Neural cell (in vitro differentiated cells): ENCODE measurements around the gene MN1.

ENCODE experiments used
- EZH2 ChIP-seq: fragments of 200-600, 300-800 bp; shearing (Covaris generic), sonication (generic); IDR thresholded peaks from 2 replicates; pipeline ENCODE4 v1.6.1; 2014; ENCODE audit warnings: antibody characterized with exemption, low read length, borderline replicate concordance, mild to moderate bottlenecking; ENCODE audit not compliant: insufficient read depth, poor library complexity, severe bottlenecking
- TAF1 ChIP-seq: IDR thresholded peaks from 2 replicates; pipeline ENCODE4 v1.6.1; 2012; ENCODE audit warnings: low read depth
- TF ChIP-seq, protein P1 (sequence below): fragments of 450-650 bp; IDR thresholded peaks from 2 replicates; pipeline ENCODE4 v1.5.1; 2014; ENCODE audit warnings: antibody characterized with exemption, mild to moderate bottlenecking, moderate library complexity; ENCODE audit not compliant: poor library complexity, severe bottlenecking
- TF ChIP-seq, protein P2 (sequence below): IDR thresholded peaks from 2 replicates; pipeline ENCODE4 v1.6.1; 2012; ENCODE audit warnings: borderline replicate concordance

DNA sequence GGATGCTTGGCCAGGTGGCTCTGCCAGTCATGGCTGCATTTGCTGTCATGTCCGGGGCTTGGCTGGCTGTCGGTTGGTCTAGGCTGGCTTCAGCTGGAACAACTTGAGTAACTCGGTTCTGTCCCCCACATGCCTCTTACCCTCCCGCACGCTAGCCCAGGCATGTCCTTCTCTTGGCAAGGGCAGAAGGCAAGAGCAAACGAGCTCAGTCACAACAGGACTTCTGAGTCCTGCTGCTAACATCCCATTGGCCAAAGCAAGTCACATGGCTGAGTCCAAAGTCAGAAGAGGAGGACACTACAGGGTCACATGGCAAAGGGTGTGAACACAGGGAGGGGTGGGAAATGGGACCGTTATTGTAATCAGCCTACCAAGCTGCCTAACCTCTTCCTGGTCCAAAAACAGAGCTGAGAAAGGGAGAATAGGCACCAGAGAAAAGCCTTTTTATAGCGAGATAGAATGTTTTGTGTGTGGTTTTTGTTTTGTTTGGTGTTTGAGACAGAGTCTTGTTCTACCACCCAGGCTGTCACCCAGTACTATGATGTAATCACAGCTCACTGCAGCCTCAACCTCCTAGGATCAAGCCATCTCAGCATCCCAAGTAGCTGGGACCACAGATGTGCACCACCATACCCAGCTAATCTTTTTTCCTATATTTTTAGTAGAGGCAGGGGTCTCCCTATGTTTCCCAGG lies 81.9 kb downstream of the MN1 start:
- TF ChIP-seq, protein P1, sequence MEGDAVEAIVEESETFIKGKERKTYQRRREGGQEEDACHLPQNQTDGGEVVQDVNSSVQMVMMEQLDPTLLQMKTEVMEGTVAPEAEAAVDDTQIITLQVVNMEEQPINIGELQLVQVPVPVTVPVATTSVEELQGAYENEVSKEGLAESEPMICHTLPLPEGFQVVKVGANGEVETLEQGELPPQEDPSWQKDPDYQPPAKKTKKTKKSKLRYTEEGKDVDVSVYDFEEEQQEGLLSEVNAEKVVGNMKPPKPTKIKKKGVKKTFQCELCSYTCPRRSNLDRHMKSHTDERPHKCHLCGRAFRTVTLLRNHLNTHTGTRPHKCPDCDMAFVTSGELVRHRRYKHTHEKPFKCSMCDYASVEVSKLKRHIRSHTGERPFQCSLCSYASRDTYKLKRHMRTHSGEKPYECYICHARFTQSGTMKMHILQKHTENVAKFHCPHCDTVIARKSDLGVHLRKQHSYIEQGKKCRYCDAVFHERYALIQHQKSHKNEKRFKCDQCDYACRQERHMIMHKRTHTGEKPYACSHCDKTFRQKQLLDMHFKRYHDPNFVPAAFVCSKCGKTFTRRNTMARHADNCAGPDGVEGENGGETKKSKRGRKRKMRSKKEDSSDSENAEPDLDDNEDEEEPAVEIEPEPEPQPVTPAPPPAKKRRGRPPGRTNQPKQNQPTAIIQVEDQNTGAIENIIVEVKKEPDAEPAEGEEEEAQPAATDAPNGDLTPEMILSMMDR = no peak
- no peak for TF ChIP-seq TAF1
- TF ChIP-seq EZH2 = no peak
- TF ChIP-seq, protein P2, sequence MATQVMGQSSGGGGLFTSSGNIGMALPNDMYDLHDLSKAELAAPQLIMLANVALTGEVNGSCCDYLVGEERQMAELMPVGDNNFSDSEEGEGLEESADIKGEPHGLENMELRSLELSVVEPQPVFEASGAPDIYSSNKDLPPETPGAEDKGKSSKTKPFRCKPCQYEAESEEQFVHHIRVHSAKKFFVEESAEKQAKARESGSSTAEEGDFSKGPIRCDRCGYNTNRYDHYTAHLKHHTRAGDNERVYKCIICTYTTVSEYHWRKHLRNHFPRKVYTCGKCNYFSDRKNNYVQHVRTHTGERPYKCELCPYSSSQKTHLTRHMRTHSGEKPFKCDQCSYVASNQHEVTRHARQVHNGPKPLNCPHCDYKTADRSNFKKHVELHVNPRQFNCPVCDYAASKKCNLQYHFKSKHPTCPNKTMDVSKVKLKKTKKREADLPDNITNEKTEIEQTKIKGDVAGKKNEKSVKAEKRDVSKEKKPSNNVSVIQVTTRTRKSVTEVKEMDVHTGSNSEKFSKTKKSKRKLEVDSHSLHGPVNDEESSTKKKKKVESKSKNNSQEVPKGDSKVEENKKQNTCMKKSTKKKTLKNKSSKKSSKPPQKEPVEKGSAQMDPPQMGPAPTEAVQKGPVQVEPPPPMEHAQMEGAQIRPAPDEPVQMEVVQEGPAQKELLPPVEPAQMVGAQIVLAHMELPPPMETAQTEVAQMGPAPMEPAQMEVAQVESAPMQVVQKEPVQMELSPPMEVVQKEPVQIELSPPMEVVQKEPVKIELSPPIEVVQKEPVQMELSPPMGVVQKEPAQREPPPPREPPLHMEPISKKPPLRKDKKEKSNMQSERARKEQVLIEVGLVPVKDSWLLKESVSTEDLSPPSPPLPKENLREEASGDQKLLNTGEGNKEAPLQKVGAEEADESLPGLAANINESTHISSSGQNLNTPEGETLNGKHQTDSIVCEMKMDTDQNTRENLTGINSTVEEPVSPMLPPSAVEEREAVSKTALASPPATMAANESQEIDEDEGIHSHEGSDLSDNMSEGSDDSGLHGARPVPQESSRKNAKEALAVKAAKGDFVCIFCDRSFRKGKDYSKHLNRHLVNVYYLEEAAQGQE = no peak
